ENCODE measurements around the gene COIL.

Gene COIL

GRCh38 chr17:56935461-56935860 lies 25.4 kb downstream of the COIL start:
- H3K27me3 Mint-ChIP-seq (ENCODE audit: low read depth): no peaks in the 10 kb centered on the region
- peaks cover 26% of the 10 kb centered on the region for H3K4me1 Mint-ChIP-seq (ENCODE audit: low read depth)
- no peak overlapping the region for H3K4me3 Mint-ChIP-seq
- no peak overlapping the region for H3K27ac Mint-ChIP-seq
- no peak for DNase-seq (ENCODE audit: low spot score)
- peaks cover 22% of the 10 kb centered on the region for H3K9me3 Mint-ChIP-seq
- H3K36me3 Mint-ChIP-seq (ENCODE audit: low read depth): peaks cover 45% of the 10 kb centered on the region

- peaks cover 24% of the 10 kb centered on the region for H3K4me1 Mint-ChIP-seq (ENCODE audit: low read depth)
- no peak overlapping the region for H3K4me3 Mint-ChIP-seq
- H3K36me3 Mint-ChIP-seq (ENCODE audit: low read depth): peaks cover 44% of the 10 kb centered on the region
- H3K27ac Mint-ChIP-seq: no peak overlapping the region
- DNase-seq (ENCODE audit: low spot score): no peak
- peaks cover 32% of the 10 kb centered on the region for H3K9me3 Mint-ChIP-seq
- no peaks in the 10 kb centered on the region for H3K27me3 Mint-ChIP-seq (ENCODE audit: low read depth)
Measured at GRCh38 chr17:56934280-56934679, 26.6 kb downstream of the COIL start.

- H3K4me1 Mint-ChIP-seq (ENCODE audit: low read depth): peaks cover 23% of the 10 kb centered on the region
- no peak overlapping the region for H3K27ac Mint-ChIP-seq
- H3K27me3 Mint-ChIP-seq (ENCODE audit: low read depth): no peaks in the 10 kb centered on the region
- peaks cover 42% of the 10 kb centered on the region for H3K36me3 Mint-ChIP-seq (ENCODE audit: low read depth)
- H3K4me3 Mint-ChIP-seq: no peak overlapping the region
- H3K9me3 Mint-ChIP-seq: peaks cover 34% of the 10 kb centered on the region
- DNase-seq (ENCODE audit: low spot score): no peak
Measured at GRCh38 chr17:56933868-56934267, 27.0 kb downstream of the COIL start.

- DNase-seq (ENCODE audit: low spot score): no peak
- H3K4me1 Mint-ChIP-seq (ENCODE audit: low read depth): peaks cover 17% of the 10 kb centered on the region
- H3K9me3 Mint-ChIP-seq: peaks cover 34% of the 10 kb centered on the region
- H3K27ac Mint-ChIP-seq: no peak overlapping the region
- H3K27me3 Mint-ChIP-seq (ENCODE audit: low read depth): no peaks in the 10 kb centered on the region
- H3K36me3 Mint-ChIP-seq (ENCODE audit: low read depth): peaks cover 36% of the 10 kb centered on the region
- no peak overlapping the region for H3K4me3 Mint-ChIP-seq
Measured at GRCh38 chr17:56933151-56933745, 27.6 kb downstream of the COIL start.

GRCh38 chr17:56930739-56931337 lies 30.0 kb downstream of the COIL start:
- Mint-ChIP-seq H3K36me3 (ENCODE audit: low read depth) (peaks cover 20% of the 10 kb centered on the region), H3K27me3 (ENCODE audit: low read depth) (no peaks in the 10 kb centered on the region), H3K4me3 (no peak overlapping the region), H3K9me3 (peaks cover 34% of the 10 kb centered on the region), H3K27ac (no peak overlapping the region), H3K4me1 (ENCODE audit: low read depth) (peaks cover 4% of the 10 kb centered on the region)
- DNase-seq (ENCODE audit: low spot score): no peak

GRCh38 chr17:56929362-56929969 lies 31.4 kb downstream of the COIL start:
- Mint-ChIP-seq H3K4me3 (no peak overlapping the region), H3K27me3 (ENCODE audit: low read depth) (peaks cover 2% of the 10 kb centered on the region), H3K4me1 (ENCODE audit: low read depth) (peaks cover 1% of the 10 kb centered on the region), H3K36me3 (ENCODE audit: low read depth) (peaks cover 19% of the 10 kb centered on the region), H3K9me3 (peaks cover 34% of the 10 kb centered on the region), H3K27ac (no peak overlapping the region)
- DNase-seq (ENCODE audit: low spot score): no peak

GRCh38 chr17:56928586-56928985 lies 32.3 kb downstream of the COIL start:
- peaks cover 34% of the 10 kb centered on the region for H3K9me3 Mint-ChIP-seq
- peaks cover 10% of the 10 kb centered on the region for H3K36me3 Mint-ChIP-seq (ENCODE audit: low read depth)
- peaks cover 2% of the 10 kb centered on the region for H3K27me3 Mint-ChIP-seq (ENCODE audit: low read depth)
- no peak overlapping the region for H3K27ac Mint-ChIP-seq
- no peaks in the 10 kb centered on the region for H3K4me1 Mint-ChIP-seq (ENCODE audit: low read depth)
- no peak overlapping the region for H3K4me3 Mint-ChIP-seq
- DNase-seq (ENCODE audit: low spot score): no peak

GRCh38 chr17:56926704-56927103 lies 34.1 kb downstream of the COIL start:
- Mint-ChIP-seq H3K4me3 (no peak overlapping the region), H3K4me1 (ENCODE audit: low read depth) (no peaks in the 10 kb centered on the region), H3K27ac (no peak overlapping the region), H3K36me3 (ENCODE audit: low read depth) (peaks cover 4% of the 10 kb centered on the region), H3K27me3 (ENCODE audit: low read depth) (peaks cover 2% of the 10 kb centered on the region), H3K9me3 (peaks cover 24% of the 10 kb centered on the region)
- no peak for DNase-seq (ENCODE audit: low spot score)

- Mint-ChIP-seq H3K27ac (no peak overlapping the region), H3K4me3 (no peak overlapping the region), H3K27me3 (ENCODE audit: low read depth) (peaks cover 2% of the 10 kb centered on the region), H3K36me3 (ENCODE audit: low read depth) (peaks cover 4% of the 10 kb centered on the region), H3K9me3 (peaks cover 20% of the 10 kb centered on the region), H3K4me1 (ENCODE audit: low read depth) (no peaks in the 10 kb centered on the region)
- no peak for DNase-seq (ENCODE audit: low spot score)
Measured at GRCh38 chr17:56926270-56926669, 34.6 kb downstream of the COIL start.

GRCh38 chr17:56925088-56925487 lies 35.8 kb downstream of the COIL start:
- H3K27ac Mint-ChIP-seq: no peak overlapping the region
- H3K4me1 Mint-ChIP-seq (ENCODE audit: low read depth): no peaks in the 10 kb centered on the region
- no peak for DNase-seq (ENCODE audit: low spot score)
- H3K36me3 Mint-ChIP-seq (ENCODE audit: low read depth): peaks cover 4% of the 10 kb centered on the region
- H3K27me3 Mint-ChIP-seq (ENCODE audit: low read depth): peaks cover 2% of the 10 kb centered on the region
- H3K9me3 Mint-ChIP-seq: peaks cover 8% of the 10 kb centered on the region
- no peak overlapping the region for H3K4me3 Mint-ChIP-seq

GRCh38 chr17:56919717-56920116 lies 41.1 kb downstream of the COIL start:
- H3K36me3 Mint-ChIP-seq (ENCODE audit: low read depth): peaks cover 5% of the 10 kb centered on the region
- H3K27ac Mint-ChIP-seq: no peak overlapping the region

GRCh38 chr17:56918916-56919315 lies 41.9 kb downstream of the COIL start:
- no peaks in the 10 kb centered on the region for H3K27me3 Mint-ChIP-seq (ENCODE audit: low read depth)
- H3K4me3 Mint-ChIP-seq: no peak overlapping the region
- H3K36me3 Mint-ChIP-seq (ENCODE audit: low read depth): peaks cover 5% of the 10 kb centered on the region
- H3K9me3 Mint-ChIP-seq: peaks cover 17% of the 10 kb centered on the region
- H3K4me1 Mint-ChIP-seq (ENCODE audit: low read depth): peaks cover 22% of the 10 kb centered on the region
- no peak overlapping the region for H3K27ac Mint-ChIP-seq
- DNase-seq (ENCODE audit: low spot score): no peak

More at GRCh38 chr17:56919717-56920116, 41.1 kb downstream of the COIL start:
- Mint-ChIP-seq H3K4me1 (ENCODE audit: low read depth) (peaks cover 20% of the 10 kb centered on the region), H3K27me3 (ENCODE audit: low read depth) (no peaks in the 10 kb centered on the region), H3K9me3 (peaks cover 17% of the 10 kb centered on the region), H3K4me3 (no peak overlapping the region)
- DNase-seq (ENCODE audit: low spot score): no peak

- no peak for DNase-seq (ENCODE audit: low spot score)
- Mint-ChIP-seq H3K36me3 (ENCODE audit: low read depth) (peaks cover 5% of the 10 kb centered on the region), H3K9me3 (peaks cover 17% of the 10 kb centered on the region), H3K4me1 (ENCODE audit: low read depth) (peaks cover 22% of the 10 kb centered on the region), H3K27me3 (ENCODE audit: low read depth) (no peaks in the 10 kb centered on the region), H3K4me3 (no peak overlapping the region), H3K27ac (no peak overlapping the region)
Measured at GRCh38 chr17:56917559-56918296, 43.1 kb downstream of the COIL start.
